Measurements from ENCODE around the gene CIAO3. TPM values are rescaled to one million over a fixed set of nuclear protein-coding genes. Genes with fewer than 3 reads are reported as not detected.

The CIAO3 gene
- polyA plus RNA-seq, 3 donors, result 8.6 to 41.1 (median 11.8) TPM

- no peak overlapping the region for H3K9ac ChIP-seq (ENCODE audit: insufficient read depth, low read length, poor library complexity, severe bottlenecking)
These were observed 42.8 kb upstream of the CIAO3 start for GRCh38 chr16:783404-784161.

More at GRCh38 chr16:783404-784161, 42.8 kb upstream of the CIAO3 start:
- DNase-seq, result no peak
- intact Hi-C loops (cut with micrococcal nuclease), result loop anchor here in 1 of 2 donors (2.0 kb wide), 1 partner anchor 73 kb away; no protein-coding TSS in a partner anchor
- H3K9me3 Mint-ChIP-seq, result peaks cover 0 to 3% (median 0%) of the 10 kb centered on the region in 7 donors
- Histone ChIP-seq H4K20me1 (ENCODE audit: insufficient read depth, low read length) (peaks cover 38% of the 10 kb centered on the region), H3K27me3 (ENCODE audit: control insufficient read depth in 2 of 2, insufficient read depth in 2 of 2, low read length in 2 of 2) (no peaks in the 10 kb centered on the region), H2AFZ (ENCODE audit: insufficient read depth, low read depth, low read length, poor library complexity, severe bottlenecking) (no peak overlapping the region), H3K4me2 (replicated peaks; ENCODE audit: extremely low read depth, low read length, poor library complexity, severe bottlenecking) (no peak overlapping the region), H3K4me3 (replicated peaks in 1 of 3; ENCODE audit: low read depth in 2 of 3, low read length in 3 of 3) (no peak overlapping the region), H3K36me3 (replicated peaks in 1 of 2; ENCODE audit: control insufficient read depth in 1 of 2, insufficient read depth in 2 of 2, low read length in 2 of 2) (peaks cover 7 to 13% of the 10 kb centered on the region in 2 donors), H3K9me3 (replicated peaks in 1 of 2; ENCODE audit: control insufficient read depth in 1 of 2, insufficient read depth in 1 of 2, low read length in 2 of 2) (no peaks in the 10 kb centered on the region), H3K4me1 (ENCODE audit: control insufficient read depth in 1 of 2, insufficient read depth in 2 of 2, low read length in 2 of 2) (peaks cover 13 to 20% of the 10 kb centered on the region in 2 donors), H3K27ac (ENCODE audit: low read depth in 1 of 2, low read length in 2 of 2) (no peak overlapping the region), H3K79me2 (ENCODE audit: insufficient read depth, low read length) (peaks cover 15% of the 10 kb centered on the region)
- peaks cover 13% of the 10 kb centered on the region for H3K4me1 Mint-ChIP-seq
- H3K36me3 Mint-ChIP-seq, result peaks cover 9 to 14% of the 10 kb centered on the region in 2 donors
- H3K27me3 Mint-ChIP-seq (ENCODE audit: low read depth in 3 of 3), result peaks cover 0 to 9% (median 2%) of the 10 kb centered on the region in 3 donors
- TF ChIP-seq CTCF (IDR thresholded peaks at IDR 0.05), result no peak
- no peak overlapping the region for H3K27ac Mint-ChIP-seq
- 73% methylated on average over 17 of the region's 17 CpGs for WGBS (ENCODE audit: insufficient coverage)
- no peak overlapping the region for H3K4me3 Mint-ChIP-seq

Data from CD14-positive monocyte (primary cell).